Vagina (tissue), 2 donors: Measurements from ENCODE around the gene ATP1A4.

Source experiments
- POLR2A ChIP-seq, 2 donors: fragments of 450-650 bp; IDR thresholded peaks; one replicate each; pipeline ENCODE4 v1.6.1; 2017; ENCODE audit warnings: antibody characterized with exemption in 2 of 2, mild to moderate bottlenecking in 2 of 2, moderate library complexity in 2 of 2
- TF ChIP-seq, protein P1 (sequence below), 3 experiments: fragments of 450-650 bp in 2 of 3; fragments of 200-600 bp in 1 of 3; sonication (generic) in 1 of 3; IDR thresholded peaks; one replicate each; pipeline ENCODE4 v1.5.1; 2017 to 2019; ENCODE audit warnings: antibody characterized with exemption in 3 of 3, mild to moderate bottlenecking in 2 of 3, moderate library complexity in 2 of 3

DNA sequence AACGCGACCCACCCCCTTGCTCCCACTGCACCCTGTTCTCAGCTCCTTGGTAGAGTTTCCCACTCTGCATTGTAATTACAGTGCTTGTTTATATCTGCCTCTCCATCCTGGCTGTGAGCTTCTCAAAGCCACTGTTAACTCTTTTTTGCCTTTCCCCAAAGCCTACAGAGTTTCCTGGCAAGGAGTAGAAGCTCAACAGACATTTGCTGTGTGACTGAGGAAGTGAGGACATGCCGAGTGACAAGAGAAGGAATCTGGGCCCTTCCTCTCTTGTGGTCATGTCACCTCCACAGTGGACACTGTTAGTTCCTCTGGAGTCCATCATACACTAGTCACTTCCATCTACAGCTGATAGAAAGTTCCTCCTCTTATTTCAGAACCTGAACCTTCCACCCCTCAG lies 46.9 kb upstream of the ATP1A4 start:
- TF ChIP-seq, protein P1, sequence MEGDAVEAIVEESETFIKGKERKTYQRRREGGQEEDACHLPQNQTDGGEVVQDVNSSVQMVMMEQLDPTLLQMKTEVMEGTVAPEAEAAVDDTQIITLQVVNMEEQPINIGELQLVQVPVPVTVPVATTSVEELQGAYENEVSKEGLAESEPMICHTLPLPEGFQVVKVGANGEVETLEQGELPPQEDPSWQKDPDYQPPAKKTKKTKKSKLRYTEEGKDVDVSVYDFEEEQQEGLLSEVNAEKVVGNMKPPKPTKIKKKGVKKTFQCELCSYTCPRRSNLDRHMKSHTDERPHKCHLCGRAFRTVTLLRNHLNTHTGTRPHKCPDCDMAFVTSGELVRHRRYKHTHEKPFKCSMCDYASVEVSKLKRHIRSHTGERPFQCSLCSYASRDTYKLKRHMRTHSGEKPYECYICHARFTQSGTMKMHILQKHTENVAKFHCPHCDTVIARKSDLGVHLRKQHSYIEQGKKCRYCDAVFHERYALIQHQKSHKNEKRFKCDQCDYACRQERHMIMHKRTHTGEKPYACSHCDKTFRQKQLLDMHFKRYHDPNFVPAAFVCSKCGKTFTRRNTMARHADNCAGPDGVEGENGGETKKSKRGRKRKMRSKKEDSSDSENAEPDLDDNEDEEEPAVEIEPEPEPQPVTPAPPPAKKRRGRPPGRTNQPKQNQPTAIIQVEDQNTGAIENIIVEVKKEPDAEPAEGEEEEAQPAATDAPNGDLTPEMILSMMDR (IDR thresholded peaks at IDR 0.05): no peak
- TF ChIP-seq POLR2A (IDR thresholded peaks at IDR 0.05): no peak
